Activated CD4-positive, alpha-beta memory T cell treated with anti-CD3 and anti-CD28 coated beads, Interleukin-2, amount 10 ng/mL, durations not matched to agents 7 days and 5 days (primary cell): ENCODE results near the gene PHLDB3. TPM values are rescaled to one million over a fixed set of nuclear protein-coding genes. Genes with fewer than 3 reads are reported as not detected.

Experiments
- CTCF ChIA-PET: fragments of 350-600 bp; sonication (Branson Sonifier 250); formaldehyde crosslinking; loops from one replicate; lab custom pipeline; 2021; ENCODE audit warnings: antibody characterized with exemption, inconsistent platforms; lab: Charles Lee
- POLR2A ChIA-PET: fragments of 350-600 bp; sonication (Branson Sonifier 250); formaldehyde crosslinking; loops from one replicate; lab custom pipeline; 2021; ENCODE audit warnings: antibody characterized with exemption; lab: Charles Lee
- DNase-seq: peaks from one replicate; pipeline ENCODE4 v3.0.0-alpha.2; 2020
- H3K27ac Mint-ChIP-seq: one replicate; pipeline ENCODE4 v1.8.0; 2021; ENCODE audit warnings: mild to moderate bottlenecking, mixed read lengths
- H3K27me3 Mint-ChIP-seq: one replicate; pipeline ENCODE4 v1.8.0; 2021; ENCODE audit warnings: mixed read lengths
- H3K36me3 Mint-ChIP-seq: one replicate; pipeline ENCODE4 v1.8.0; 2021; ENCODE audit warnings: low read depth, mixed read lengths
- H3K4me1 Mint-ChIP-seq: one replicate; pipeline ENCODE4 v1.8.0; 2021; ENCODE audit warnings: mixed read lengths
- H3K4me3 Mint-ChIP-seq: one replicate; pipeline ENCODE4 v1.8.0; 2021; ENCODE audit warnings: mild to moderate bottlenecking, mixed read lengths
- H3K9me3 Mint-ChIP-seq: one replicate; pipeline ENCODE4 v1.8.0; 2021; ENCODE audit warnings: mixed read lengths
- total RNA-seq, 2 experiments: library from RNA; stranded (reverse); gene quantifications; one replicate each; pipeline ENCODE4 v1.2.3, GENCODE V29; 2021

PHLDB3 gene
- total RNA-seq, 2 experiments from 2014 or later: 12.0 to 15.2 TPM

DNA sequence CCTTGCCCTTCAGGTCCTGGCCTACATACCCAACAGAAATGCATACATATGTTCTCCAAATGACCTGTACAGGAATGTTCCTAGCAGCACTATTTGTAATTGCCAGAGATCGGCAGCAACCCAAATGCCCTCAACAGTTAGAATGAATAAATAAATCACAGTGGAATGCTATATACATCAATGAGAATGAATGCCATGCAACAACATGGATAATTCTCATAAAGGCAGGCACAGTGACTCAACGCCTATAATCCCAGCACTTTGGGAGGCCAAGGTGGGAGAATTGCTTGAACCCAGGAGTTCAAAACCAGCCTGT is 71.2 kb downstream of the PHLDB3 start:
- peaks cover 35% of the 10 kb centered on the region for H3K4me1 Mint-ChIP-seq
- CTCF ChIA-PET: interaction anchor here (1.2 to 12.7 kb wide), 12 partner anchors 13 to 376 kb away, joined by 3 to 198 read pairs (median 8); partner anchors contain the start of gene IRGQ
- POLR2A ChIA-PET: no interaction called here
- peaks cover 8% of the 10 kb centered on the region for H3K36me3 Mint-ChIP-seq
- DNase-seq: no peak
- H3K9me3 Mint-ChIP-seq: no peaks in the 10 kb centered on the region
- H3K4me3 Mint-ChIP-seq: no peak overlapping the region
- H3K27me3 Mint-ChIP-seq: peaks cover 2% of the 10 kb centered on the region
- H3K27ac Mint-ChIP-seq: no peak overlapping the region

DNA sequence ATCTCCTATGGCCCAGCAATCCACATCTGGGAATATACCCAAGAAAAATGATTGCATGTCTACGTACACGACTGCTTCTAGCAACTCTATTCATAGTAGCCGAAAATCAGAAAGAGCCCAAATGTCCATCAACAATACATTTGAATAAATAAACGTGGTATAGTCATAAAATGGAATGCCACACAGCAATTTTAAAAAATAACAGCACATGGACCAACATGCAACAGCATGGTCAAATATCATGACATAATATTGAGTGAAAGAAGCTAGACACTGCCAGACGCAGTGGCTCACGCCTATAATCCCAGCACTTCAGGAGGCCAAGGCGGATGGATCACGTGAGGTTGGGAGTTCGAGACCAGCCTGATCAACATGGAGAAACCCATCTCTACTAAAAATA is 73.6 kb downstream of the PHLDB3 start:
- Mint-ChIP-seq H3K36me3 (peaks cover 3% of the 10 kb centered on the region), H3K4me3 (no peak overlapping the region), H3K27ac (no peak overlapping the region), H3K4me1 (peaks cover 23% of the 10 kb centered on the region), H3K27me3 (peaks cover 2% of the 10 kb centered on the region), H3K9me3 (no peaks in the 10 kb centered on the region)
- POLR2A ChIA-PET: interaction anchor here (0.7 to 0.8 kb wide), 2 partner anchors 11 to 16 kb away, joined by 3 read pairs; no protein-coding TSS in a partner anchor
- DNase-seq: no peak
- CTCF ChIA-PET: interaction anchor here (0.8 to 12.7 kb wide), 7 partner anchors 9 to 98 kb away, joined by 3 to 198 read pairs (median 4); no protein-coding TSS in a partner anchor

GRCh38 chr19:43430142-43430710 is 74.3 kb downstream of the PHLDB3 start:
- Mint-ChIP-seq H3K4me3 (no peak overlapping the region), H3K27me3 (peaks cover 2% of the 10 kb centered on the region), H3K4me1 (peaks cover 25% of the 10 kb centered on the region), H3K36me3 (no peaks in the 10 kb centered on the region), H3K27ac (peak overlapping the region; percentile 62), H3K9me3 (no peaks in the 10 kb centered on the region)
- CTCF ChIA-PET: interaction anchor here (0.6 to 12.7 kb wide), 5 partner anchors 16 to 127 kb away, joined by 3 to 198 read pairs (median 3); no protein-coding TSS in a partner anchor
- POLR2A ChIA-PET: no interaction called here
- no peak for DNase-seq

GRCh38 chr19:43429395-43429794 is 75.2 kb downstream of the PHLDB3 start:
- no peak for DNase-seq
- H3K4me3 Mint-ChIP-seq: no peak overlapping the region
- H3K4me1 Mint-ChIP-seq: peaks cover 25% of the 10 kb centered on the region
- CTCF ChIA-PET: interaction anchor here (0.6 to 12.7 kb wide), 5 partner anchors 10 to 93 kb away, joined by 3 to 198 read pairs (median 5); no protein-coding TSS in a partner anchor
- no peak overlapping the region for H3K27ac Mint-ChIP-seq
- H3K27me3 Mint-ChIP-seq: peaks cover 2% of the 10 kb centered on the region
- POLR2A ChIA-PET: interaction anchor here (1.4 kb wide), 1 partner anchor 18 kb away, joined by 3 read pairs; no protein-coding TSS in a partner anchor
- no peaks in the 10 kb centered on the region for H3K36me3 Mint-ChIP-seq
- no peaks in the 10 kb centered on the region for H3K9me3 Mint-ChIP-seq

- Mint-ChIP-seq H3K27me3 (peaks cover 2% of the 10 kb centered on the region), H3K9me3 (no peaks in the 10 kb centered on the region), H3K4me1 (peaks cover 12% of the 10 kb centered on the region), H3K27ac (no peak overlapping the region), H3K4me3 (no peak overlapping the region), H3K36me3 (no peaks in the 10 kb centered on the region)
- DNase-seq: no peak
- POLR2A ChIA-PET: interaction anchor here (1.1 kb wide), 1 partner anchor 108 kb away, joined by 3 read pairs; the partner anchor contains the start of gene ZNF575
- CTCF ChIA-PET: interaction anchor here (0.8 to 12.7 kb wide), 10 partner anchors 11 to 384 kb away, joined by 3 to 198 read pairs (median 5); no protein-coding TSS in a partner anchor
Measured at GRCh38 chr19:43425567-43426392, 78.8 kb downstream of the PHLDB3 start.

Other genes with a start within 250 kb of the PHLDB3 start
- gene PSG9, start 235.2 kb downstream of the PHLDB3 start, total RNA-seq: not detected
- gene CD177, start 151.1 kb downstream of the PHLDB3 start, total RNA-seq: not detected
- not detected for gene TEX101, start 89.9 kb downstream of the PHLDB3 start, total RNA-seq
- gene LYPD3, start 39.1 kb downstream of the PHLDB3 start, total RNA-seq: 1 to 10 TPM in 1 of 2 experiments, under 1 TPM in 1; 0.63 to 1.0 TPM
- gene ETHE1, start 22.5 kb upstream of the PHLDB3 start, total RNA-seq: 10 to 100 TPM; 90.7 to 91.1 TPM
- 1 to 10 TPM; 4.1 to 4.8 TPM for gene ZNF575, start 28.4 kb upstream of the PHLDB3 start, total RNA-seq
- gene XRCC1, start 70.8 kb upstream of the PHLDB3 start, total RNA-seq: 10 to 100 TPM; 42.5 to 46.1 TPM
- 1 to 10 TPM; 3.7 to 4.4 TPM for gene PINLYP, start 71.1 kb upstream of the PHLDB3 start, total RNA-seq
- gene IRGQ, start 91.4 kb upstream of the PHLDB3 start, total RNA-seq: 10 to 100 TPM; 15.3 to 16.5 TPM
- 10 to 100 TPM; 13.2 to 13.5 TPM for gene ZNF576, start 91.8 kb upstream of the PHLDB3 start, total RNA-seq
- under 1 TPM; 0.28 to 0.45 TPM for gene SRRM5, start 107.3 kb upstream of the PHLDB3 start, total RNA-seq
- gene ZNF428, start 114.9 kb upstream of the PHLDB3 start, total RNA-seq: 10 to 100 TPM; 19.7 to 20.6 TPM
- gene CADM4, start 135.1 kb upstream of the PHLDB3 start, total RNA-seq: under 1 TPM; 0.43 to 0.60 TPM
- gene PLAUR, start 165.4 kb upstream of the PHLDB3 start, total RNA-seq: 10 to 100 TPM; 29.2 to 29.3 TPM
- not detected for gene IRGC, start 211.3 kb upstream of the PHLDB3 start, total RNA-seq